Fibroblast of lung (primary cell): ENCODE measurements around the gene EFNA2. TPM values are rescaled to one million over a fixed set of nuclear protein-coding genes. Genes with fewer than 3 reads are reported as not detected.

Experiments used
- DNase-seq, 2 donors: peaks; one replicate each; pipeline versions ENCODE4 v3.0.0 to v3.0.0-alpha.2; 2010; ENCODE audit warnings: low read depth in 2 of 2
- H2AFZ ChIP-seq: 2 replicates; pipeline ENCODE4 v1.5.1; 2012; ENCODE audit warnings: low read length, control low read depth, inconsistent platforms
- H3K27ac ChIP-seq: 2 replicates; pipeline ENCODE4 v1.5.1; 2011; ENCODE audit warnings: low read length, control low read depth; ENCODE audit not compliant: insufficient read depth
- H3K27me3 ChIP-seq: 2 replicates; pipeline ENCODE4 v1.5.1; 2011; ENCODE audit warnings: mild to moderate bottlenecking, low read length; ENCODE audit not compliant: control insufficient read depth, insufficient read depth
- H3K36me3 ChIP-seq: 2 replicates; pipeline ENCODE4 v1.5.1; 2011; ENCODE audit warnings: low read length; ENCODE audit not compliant: control insufficient read depth, insufficient read depth
- H3K4me1 ChIP-seq: 2 replicates; pipeline ENCODE4 v1.5.1; 2011; ENCODE audit warnings: low read length; ENCODE audit not compliant: control insufficient read depth, insufficient read depth; ENCODE audit errors: extremely low read depth
- H3K4me2 ChIP-seq: 2 replicates; pipeline ENCODE4 v1.5.1; 2011; ENCODE audit warnings: low read length, control low read depth; ENCODE audit not compliant: insufficient read depth; ENCODE audit errors: extremely low read depth
- H3K4me3 ChIP-seq, 4 experiments: fragments of 200-600 bp in 1 of 4; sonication (generic) in 1 of 4; replicated peaks in 1 of 4; 2 replicates each; pipeline ENCODE4 v1.5.1; 2011 to 2016; ENCODE audit warnings: low read length in 4 of 4, low read depth in 3 of 4, mild to moderate bottlenecking in 3 of 4, control low read depth in 2 of 4, inconsistent platforms in 1 of 4, mixed read lengths in 1 of 4; ENCODE audit not compliant: insufficient read depth in 1 of 4; ENCODE audit errors: control extremely low read depth in 1 of 4
- H3K79me2 ChIP-seq: 2 replicates; pipeline ENCODE4 v1.5.1; 2012; ENCODE audit warnings: mild to moderate bottlenecking, low read length, inconsistent platforms; ENCODE audit not compliant: control insufficient read depth, insufficient read depth
- H3K9ac ChIP-seq: 2 replicates; pipeline ENCODE4 v1.5.1; 2011; ENCODE audit warnings: mild to moderate bottlenecking, low read length, control low read depth; ENCODE audit not compliant: insufficient read depth
- H3K9me3 ChIP-seq: 2 replicates; pipeline ENCODE4 v1.5.1; 2012; ENCODE audit warnings: low read depth, low read length; ENCODE audit not compliant: control insufficient read depth, insufficient read depth
- H4K20me1 ChIP-seq: 2 replicates; pipeline ENCODE4 v1.5.1; 2011; ENCODE audit warnings: low read length; ENCODE audit not compliant: control insufficient read depth, insufficient read depth; ENCODE audit errors: extremely low read depth
- EZH2 ChIP-seq: IDR thresholded peaks from 2 replicates; pipeline ENCODE4 v1.5.1; 2012; ENCODE audit warnings: low read length, control low read depth, mild to moderate bottlenecking; ENCODE audit errors: missing control alignments
- polyA plus RNA-seq, 2 donors: library from polyadenylated mRNA; depleted of rRNA in 1 of 2; stranded (reverse) in 1 of 2; unstranded in 1 of 2; fragments of >200 nt; gene quantifications; 2 replicates each; pipeline ENCODE4 v1.2.1, GENCODE V29; 2011 to 2012; ENCODE audit warnings: missing spikeins in 1 of 2
- total RNA-seq: library from RNA; depleted of rRNA; stranded (reverse); fragments of >200 nt; gene quantifications from 2 replicates; pipeline ENCODE4 v1.2.1, GENCODE V29; 2014
- TF ChIP-seq, protein P1 (sequence below), 2 donors: IDR thresholded peaks in 1 of 2; conservative IDR thresholded peaks in 1 of 2; 1 replicate in 1 of 2; 2 replicates in 1 of 2; pipeline ENCODE4 v1.5.1; 2011 to 2012; ENCODE audit warnings: low read length in 2 of 2, control low read depth in 1 of 2, inconsistent platforms in 1 of 2, low read depth in 1 of 2, mild to moderate bottlenecking in 1 of 2

The EFNA2 gene
- total and polyA plus RNA-seq, 2 donors (not counting 1 experiment from before 2014, with no cell fraction given): 0.17 TPM; not detected in 1

- Histone ChIP-seq H3K79me2 (peaks cover 44% of the 10 kb centered on the region), H3K27ac (peak overlapping the region; percentile 92), H3K4me2 (peak overlapping the region; percentile 93), H3K9me3 (no peaks in the 10 kb centered on the region), H3K4me1 (peaks cover 28% of the 10 kb centered on the region), H3K27me3 (no peaks in the 10 kb centered on the region), H2AFZ (no peak overlapping the region), H4K20me1 (no peaks in the 10 kb centered on the region), H3K36me3 (peaks cover 49% of the 10 kb centered on the region), H3K4me3 (peak overlapping the region; percentile 52 to 72 (median 63)), H3K9ac (peak overlapping the region; percentile 85)
- no peak for DNase-seq
- TF ChIP-seq, protein P1, sequence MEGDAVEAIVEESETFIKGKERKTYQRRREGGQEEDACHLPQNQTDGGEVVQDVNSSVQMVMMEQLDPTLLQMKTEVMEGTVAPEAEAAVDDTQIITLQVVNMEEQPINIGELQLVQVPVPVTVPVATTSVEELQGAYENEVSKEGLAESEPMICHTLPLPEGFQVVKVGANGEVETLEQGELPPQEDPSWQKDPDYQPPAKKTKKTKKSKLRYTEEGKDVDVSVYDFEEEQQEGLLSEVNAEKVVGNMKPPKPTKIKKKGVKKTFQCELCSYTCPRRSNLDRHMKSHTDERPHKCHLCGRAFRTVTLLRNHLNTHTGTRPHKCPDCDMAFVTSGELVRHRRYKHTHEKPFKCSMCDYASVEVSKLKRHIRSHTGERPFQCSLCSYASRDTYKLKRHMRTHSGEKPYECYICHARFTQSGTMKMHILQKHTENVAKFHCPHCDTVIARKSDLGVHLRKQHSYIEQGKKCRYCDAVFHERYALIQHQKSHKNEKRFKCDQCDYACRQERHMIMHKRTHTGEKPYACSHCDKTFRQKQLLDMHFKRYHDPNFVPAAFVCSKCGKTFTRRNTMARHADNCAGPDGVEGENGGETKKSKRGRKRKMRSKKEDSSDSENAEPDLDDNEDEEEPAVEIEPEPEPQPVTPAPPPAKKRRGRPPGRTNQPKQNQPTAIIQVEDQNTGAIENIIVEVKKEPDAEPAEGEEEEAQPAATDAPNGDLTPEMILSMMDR (conservative IDR thresholded peaks at IDR 0.05 in 1 of 2, IDR thresholded peaks at IDR 0.05 in 1 of 2; ENCODE audit: low read depth in 1 of 2, low read length in 2 of 2): no peak
- TF ChIP-seq EZH2: no peak
Observed at GRCh38 chr19:1275976-1276627, 9.6 kb upstream of the EFNA2 start.

DNA sequence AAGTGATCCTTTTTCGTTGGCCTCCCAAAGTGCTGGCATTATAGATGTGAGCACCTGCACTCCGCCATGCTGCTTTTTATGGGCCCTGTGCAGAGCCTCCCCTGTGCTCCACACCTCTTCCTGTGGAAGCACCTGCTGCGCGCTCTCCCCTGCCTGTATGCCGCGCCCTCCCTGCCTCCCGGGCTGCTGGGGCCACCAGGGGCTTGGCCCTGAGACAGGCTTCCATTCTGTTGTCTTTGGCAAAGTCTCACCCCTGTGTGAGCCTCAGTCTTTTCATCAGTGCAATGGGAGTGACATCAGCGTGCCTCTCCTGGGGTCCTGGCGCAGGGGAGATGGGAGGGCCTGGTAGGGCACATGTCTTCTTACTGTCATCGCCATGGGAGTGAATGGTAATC is 9.0 kb upstream of the EFNA2 start:
- H2AFZ ChIP-seq: no peak overlapping the region
- no peaks in the 10 kb centered on the region for H4K20me1 ChIP-seq
- H3K9ac ChIP-seq: peak overlapping the region; percentile 85
- peak overlapping the region; percentile 93 for H3K4me2 ChIP-seq
- H3K4me1 ChIP-seq: peaks cover 24% of the 10 kb centered on the region
- peak overlapping the region; percentile 92 for H3K27ac ChIP-seq
- no peak for TF ChIP-seq EZH2
- TF ChIP-seq, protein P1 (conservative IDR thresholded peaks at IDR 0.05 in 1 of 2, IDR thresholded peaks at IDR 0.05 in 1 of 2; ENCODE audit: low read depth in 1 of 2, low read length in 2 of 2): no peak
- H3K4me3 ChIP-seq: peak overlapping the region in 3 of 4 experiments; percentile 60 to 72 (median 66)
- H3K27me3 ChIP-seq: no peaks in the 10 kb centered on the region
- H3K36me3 ChIP-seq: peaks cover 44% of the 10 kb centered on the region
- peaks cover 39% of the 10 kb centered on the region for H3K79me2 ChIP-seq
- no peaks in the 10 kb centered on the region for H3K9me3 ChIP-seq
- no peak for DNase-seq

DNA sequence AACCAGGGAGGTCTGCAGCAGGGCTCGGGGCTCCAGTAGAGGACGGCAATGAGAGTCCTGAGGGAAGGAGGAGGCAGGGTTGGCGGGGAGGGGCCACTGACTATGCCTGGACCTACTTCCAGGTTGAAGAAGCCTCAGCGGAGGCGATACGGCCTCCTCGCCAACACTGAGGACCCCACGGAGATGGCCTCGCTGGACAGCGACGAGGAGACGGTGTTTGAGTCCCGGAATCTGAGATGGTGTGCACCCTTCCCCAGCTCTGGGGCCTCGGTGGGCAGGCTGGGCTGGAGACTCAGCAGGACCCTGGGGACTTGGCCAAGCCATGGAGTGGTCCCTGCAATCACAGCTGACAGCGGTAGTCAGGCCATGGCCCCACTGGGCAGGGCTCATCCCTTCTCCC is 8.6 kb upstream of the EFNA2 start:
- Histone ChIP-seq H3K4me1 (peaks cover 21% of the 10 kb centered on the region), H3K36me3 (peaks cover 39% of the 10 kb centered on the region), H3K9ac (no peak overlapping the region), H3K27ac (no peak overlapping the region), H3K4me3 (no peak overlapping the region), H3K9me3 (no peaks in the 10 kb centered on the region), H3K4me2 (no peak overlapping the region), H3K27me3 (no peaks in the 10 kb centered on the region), H3K79me2 (peaks cover 34% of the 10 kb centered on the region), H2AFZ (no peak overlapping the region), H4K20me1 (no peaks in the 10 kb centered on the region)
- no peak for DNase-seq
- TF ChIP-seq EZH2: no peak
- TF ChIP-seq, protein P1 (conservative IDR thresholded peaks at IDR 0.05 in 1 of 2, IDR thresholded peaks at IDR 0.05 in 1 of 2; ENCODE audit: low read depth in 1 of 2, low read length in 2 of 2): no peak
